ENCODE measurements around the gene CEP70.

GRCh38 chr3:138457863-138458735, 136.0 kb downstream of the CEP70 start:
- TF ChIP-seq ELF4 (IDR thresholded peaks at IDR 0.05) (no peak), SUZ12 (IDR thresholded peaks at IDR 0.05) (no peak), BHLHE40 (IDR thresholded peaks at IDR 0.05; ENCODE audit: borderline replicate concordance) (no peak), SP1 (IDR thresholded peaks at IDR 0.05) (no peak), L3MBTL2 (conservative IDR thresholded peaks at IDR 0.05) (no peak), FOXA1 (IDR thresholded peaks at IDR 0.05) (no peak), HDGF (IDR thresholded peaks at IDR 0.05; ENCODE audit: borderline replicate concordance) (no peak), NFRKB (IDR thresholded peaks at IDR 0.05) (no peak), FOXK2 (IDR thresholded peaks at IDR 0.05) (no peak), TARDBP (IDR thresholded peaks at IDR 0.05) (no peak), CTBP1 (IDR thresholded peaks at IDR 0.05; ENCODE audit: borderline replicate concordance) (no peak)
